NCI-H2196 (cell line): ENCODE data around the gene SCN2B.

ENCODE experiments used
- DNase-seq: peaks from one replicate; lab custom pipeline; 2025; ENCODE audit not compliant: unreplicated experiment; lab: John Stamatoyannopoulos, UW

The SCN2B gene

DNA sequence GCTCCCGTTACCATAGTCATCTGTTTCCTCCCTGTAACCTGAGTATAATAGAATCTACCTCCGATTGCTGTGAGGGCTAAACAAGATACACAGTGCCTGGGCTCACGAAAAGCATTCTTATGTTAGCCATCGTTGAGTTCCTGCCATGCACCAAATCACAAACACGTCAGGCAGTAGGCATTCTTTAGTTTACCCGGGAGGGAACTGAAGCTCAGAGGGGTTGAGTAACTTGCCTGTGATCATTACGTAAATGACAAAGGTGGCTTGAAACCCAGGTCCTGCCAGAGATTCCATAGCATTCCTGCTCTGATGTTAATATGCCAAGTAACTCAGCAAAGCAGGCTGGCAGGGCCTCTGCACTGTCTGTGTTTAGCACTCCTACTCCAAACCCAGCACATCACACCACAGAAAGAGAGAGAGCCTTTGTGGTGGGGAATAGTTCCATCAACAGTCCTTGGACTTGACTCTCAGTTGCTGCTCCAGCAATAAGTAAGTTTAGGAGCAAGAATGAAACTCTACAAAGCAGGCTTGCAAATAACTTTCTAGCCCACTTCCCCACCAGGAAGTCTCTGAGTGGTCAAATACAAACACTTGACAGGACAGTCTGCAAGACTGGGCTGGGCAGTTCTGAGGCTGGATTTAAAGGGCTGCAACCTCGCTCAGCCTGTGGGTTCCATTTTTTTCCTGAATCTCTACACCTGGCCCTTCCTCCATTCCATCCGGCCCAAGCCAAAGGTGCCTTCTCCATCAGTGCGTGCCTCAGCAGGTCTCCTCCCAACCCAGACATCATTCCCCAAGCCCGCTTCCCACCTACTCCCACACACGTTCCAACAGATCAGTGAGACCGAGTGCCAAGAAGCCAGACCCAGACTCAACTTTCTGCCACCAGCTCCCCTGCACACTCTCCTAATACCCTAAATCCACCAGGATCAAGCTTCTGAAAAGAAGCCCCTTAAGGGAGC, 1.1 kb downstream of the SCN2B start:
- no peak for DNase-seq

DNA sequence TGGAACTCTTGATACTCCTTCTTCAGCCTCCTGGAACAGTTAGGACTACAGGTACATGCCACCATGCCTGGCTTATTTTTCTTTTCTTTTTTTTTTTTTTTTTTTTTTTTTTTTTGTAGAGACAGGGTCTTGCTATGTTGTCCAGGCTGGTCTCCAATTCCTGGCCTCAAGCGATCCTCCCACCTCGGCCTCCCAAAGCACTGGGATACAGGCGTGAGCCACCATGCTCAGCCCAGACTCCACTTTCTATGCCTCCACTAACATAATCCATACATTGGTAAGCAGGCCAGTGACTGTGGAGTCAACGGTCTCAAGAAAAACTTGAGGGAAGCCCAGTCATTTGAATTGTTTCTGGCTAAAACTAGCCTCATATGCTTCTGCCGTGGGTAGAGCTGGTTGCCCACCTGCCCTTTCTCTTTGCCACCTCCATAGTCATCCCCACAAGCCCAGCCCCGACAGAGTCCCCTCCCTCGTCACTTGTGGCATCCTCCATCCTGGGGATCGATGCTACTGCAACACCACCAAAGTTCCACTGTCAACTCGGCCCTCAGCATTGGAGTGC, 2.4 kb downstream of the SCN2B start:
- no peak for DNase-seq

DNA sequence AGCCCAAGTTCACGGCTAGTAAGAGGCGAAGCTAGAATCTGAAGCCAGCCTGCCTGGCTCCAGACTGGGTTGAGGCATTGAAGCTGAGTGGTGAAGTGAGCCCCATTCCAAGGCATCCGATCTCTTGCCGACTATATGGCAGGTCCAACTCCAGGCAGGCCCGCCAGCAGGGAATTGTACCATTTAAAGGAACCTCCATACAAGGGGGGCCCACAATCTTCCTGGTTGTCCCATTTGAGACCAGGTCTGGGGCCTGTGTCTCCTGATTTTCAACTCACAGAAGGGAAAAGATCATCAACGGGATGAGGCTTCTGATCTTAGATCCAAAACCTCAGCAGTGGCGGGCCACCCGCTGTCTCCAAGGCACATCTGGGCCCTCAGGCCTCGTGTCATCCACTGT, 4.1 kb downstream of the SCN2B start:
- DNase-seq = no peak

DNA sequence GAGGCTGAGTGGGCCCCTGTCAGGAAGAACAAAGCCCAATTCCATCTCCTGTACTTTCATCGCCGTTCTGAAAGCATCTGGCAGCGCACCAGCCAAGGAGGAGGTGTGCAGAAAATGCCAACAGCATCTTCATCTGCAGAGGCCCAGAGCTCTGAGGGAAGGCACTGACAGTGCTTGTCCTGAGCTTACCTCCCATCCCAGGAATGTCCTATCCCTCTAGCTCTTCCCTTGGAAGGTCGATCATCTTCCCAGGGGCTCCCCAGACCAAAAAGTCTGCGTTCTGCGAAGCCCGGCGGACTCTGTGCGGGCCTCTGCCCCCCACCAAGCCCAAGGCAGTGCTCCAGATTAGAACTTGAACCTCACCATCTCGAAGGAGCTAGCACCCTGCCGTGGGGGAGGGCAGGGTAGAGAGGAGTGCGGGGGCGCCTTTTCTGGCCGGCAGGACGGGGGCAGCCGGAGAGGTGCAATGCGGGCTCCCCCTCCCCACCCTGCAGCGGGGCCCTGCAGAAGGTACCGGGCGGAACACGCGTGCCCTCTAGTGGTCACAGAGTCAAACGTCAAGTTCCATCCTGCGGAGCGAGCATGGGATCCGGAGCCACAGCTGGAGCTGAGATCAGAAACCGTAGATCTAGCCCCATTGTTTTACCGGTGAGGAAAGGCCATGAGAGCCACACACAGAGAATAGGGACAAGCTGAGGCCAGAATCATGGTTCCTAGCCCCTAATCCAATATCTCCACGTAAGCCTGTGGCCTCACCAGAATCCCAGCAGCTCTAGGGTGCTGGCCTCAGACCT, 5.0 kb downstream of the SCN2B start:
- DNase-seq = peak; percentile 77

DNA sequence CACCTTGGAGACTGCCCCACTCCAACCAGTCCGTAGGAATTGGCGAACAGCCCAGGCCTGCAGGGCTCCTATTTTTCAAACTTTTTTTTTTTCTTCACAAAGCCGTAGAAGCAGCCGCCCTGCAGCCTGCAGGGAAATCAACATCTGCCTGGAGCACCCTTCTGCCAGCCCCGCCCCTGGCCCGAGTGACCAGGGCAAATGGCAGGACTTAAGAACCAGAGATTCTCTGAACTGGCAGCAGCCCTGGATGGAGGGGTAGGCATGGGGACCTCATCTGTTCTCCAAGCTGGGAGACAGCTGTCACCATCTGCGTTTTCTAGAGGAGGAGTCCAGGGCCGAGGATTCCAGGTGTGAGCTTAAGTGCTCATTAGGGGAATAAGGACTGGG, 5.6 kb downstream of the SCN2B start:
- no peak for DNase-seq

DNA sequence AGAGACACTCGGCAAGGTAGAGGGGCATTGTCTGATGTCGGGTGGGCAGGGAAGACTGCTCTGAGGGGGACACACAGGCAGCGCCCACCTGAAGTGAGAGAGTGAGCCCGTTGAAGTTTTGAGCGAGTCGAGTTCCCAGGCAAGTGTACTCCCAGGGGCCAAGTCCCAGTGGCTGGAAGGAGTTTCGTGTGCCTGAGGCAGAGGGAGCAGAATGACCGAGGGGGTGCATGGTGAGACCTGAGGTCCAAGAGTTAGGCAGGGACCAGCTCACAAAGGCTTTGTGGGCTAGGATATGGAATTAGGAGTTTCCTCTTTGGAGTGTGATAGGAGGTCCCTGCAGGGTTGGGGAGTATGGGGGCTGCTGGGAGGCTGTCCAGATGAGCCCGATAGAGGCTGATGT, 6.2 kb downstream of the SCN2B start:
- no peak for DNase-seq

DNA sequence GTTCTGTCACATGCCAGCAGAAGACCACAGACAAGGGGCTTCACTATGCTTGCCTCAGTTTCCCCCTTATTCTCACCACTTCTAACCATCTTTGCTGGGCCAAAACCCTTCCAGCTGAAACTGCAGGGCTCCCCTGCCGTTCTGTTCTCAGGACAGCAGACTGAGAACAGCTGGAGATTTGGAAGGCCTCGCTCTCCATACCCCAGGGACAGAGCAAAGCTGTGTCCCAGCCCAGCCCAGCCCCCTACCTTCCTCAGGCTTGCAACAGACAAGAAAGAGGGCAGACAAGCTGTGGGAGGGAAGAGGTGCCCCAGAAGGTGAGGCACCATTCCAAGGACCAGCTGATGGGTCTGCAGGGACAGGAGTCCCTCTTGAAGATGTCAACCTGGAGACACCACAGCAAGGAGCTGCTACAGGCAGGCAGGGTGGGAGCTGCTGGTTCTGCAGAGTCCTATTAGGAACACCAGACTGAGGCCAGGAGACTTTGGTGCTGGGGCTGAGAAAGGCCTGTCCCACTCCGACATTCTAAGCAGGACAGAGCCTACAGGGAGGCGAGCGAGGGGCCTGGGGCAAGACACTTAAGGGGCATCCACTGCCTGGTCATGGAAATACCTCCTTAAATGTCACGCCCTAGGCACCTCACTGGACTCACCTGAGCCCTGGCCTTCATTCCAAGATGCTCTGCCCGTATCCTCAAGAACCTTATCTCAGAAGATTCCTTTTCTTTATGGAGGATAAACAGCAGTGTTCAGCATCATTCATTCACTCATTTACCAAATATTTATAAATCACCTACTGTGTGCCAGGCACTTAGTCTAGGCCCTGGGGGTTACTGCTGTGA, 6.9 kb downstream of the SCN2B start:
- no peak for DNase-seq

DNA sequence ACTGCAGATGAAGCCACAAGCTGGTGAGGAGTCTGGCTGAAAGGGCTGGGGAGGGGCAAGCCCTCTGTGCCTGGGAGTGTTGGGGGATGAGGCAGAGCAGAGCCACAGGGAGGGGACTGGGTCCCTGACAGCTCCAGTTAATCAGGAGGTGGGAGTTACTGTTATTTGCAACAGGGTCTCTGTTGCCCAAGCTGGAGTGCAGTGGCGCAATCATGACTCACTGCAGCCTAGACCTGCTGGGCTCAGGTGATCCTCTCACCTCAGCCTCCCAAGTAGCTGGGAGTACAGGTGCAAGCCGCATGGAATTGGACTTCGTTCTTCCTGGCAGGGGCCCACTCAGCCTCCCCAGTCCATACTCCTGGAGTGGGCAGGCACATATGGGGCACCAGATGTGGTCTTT, 7.7 kb downstream of the SCN2B start:
- DNase-seq = no peak

DNA sequence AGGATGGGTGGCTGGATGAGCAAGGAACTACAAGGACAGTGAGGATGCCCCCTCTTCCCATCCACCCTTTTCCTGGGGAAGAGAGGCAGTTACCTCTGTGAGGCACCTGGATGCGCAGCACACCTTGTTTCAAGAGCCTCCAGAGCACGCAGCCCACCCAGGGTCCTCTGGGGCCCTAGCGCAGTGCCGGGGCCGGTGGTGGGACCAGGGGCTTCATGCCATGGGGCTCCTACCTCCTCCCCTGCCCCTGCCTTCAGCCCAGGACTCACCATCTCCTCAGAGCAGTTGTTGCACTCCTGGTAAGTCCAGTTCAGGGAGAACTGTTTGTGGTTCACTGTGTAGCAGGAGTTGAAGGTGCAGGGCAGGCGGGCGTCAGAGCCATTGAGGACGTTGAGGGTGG, 8.1 kb downstream of the SCN2B start:
- DNase-seq = no peak

DNA sequence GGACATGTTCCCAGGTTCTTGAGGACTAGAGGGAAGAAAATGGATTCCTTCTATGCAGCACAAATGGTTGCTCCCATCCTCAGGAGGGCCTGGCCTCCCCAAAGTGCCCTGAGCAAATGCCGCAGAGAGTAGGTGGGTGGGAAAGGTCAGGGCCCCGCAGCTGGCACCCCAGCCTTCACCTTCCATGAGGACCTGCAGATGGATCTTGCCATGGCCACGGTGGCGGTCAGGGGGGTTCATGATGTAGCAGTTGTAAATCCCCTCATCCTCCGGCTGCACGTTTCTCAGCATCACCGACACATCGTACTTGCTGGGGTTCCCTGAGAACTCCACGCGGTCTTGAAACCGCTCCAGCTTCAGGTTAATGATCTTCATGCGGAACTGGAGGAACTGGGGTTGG, 8.5 kb downstream of the SCN2B start:
- DNase-seq = no peak

DNA sequence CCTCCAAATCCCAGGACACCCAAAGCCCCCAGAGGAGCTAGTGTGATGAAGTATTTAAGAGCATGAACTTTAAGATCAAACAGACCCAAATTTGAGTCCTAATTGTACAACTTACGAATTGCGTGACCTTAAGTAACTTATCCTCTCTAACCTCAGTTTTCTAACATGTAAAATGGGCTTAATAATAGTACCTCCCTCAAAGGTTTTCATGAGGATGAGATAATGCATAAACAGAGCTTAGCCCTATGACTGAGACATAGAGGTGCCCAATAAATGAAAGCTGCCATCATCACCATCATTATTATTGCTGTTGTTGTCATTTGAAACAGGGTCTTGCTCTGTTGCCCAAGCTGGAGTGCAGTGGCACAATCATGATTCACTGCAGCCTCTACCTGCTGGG, 9.2 kb downstream of the SCN2B start:
- DNase-seq = no peak

DNA sequence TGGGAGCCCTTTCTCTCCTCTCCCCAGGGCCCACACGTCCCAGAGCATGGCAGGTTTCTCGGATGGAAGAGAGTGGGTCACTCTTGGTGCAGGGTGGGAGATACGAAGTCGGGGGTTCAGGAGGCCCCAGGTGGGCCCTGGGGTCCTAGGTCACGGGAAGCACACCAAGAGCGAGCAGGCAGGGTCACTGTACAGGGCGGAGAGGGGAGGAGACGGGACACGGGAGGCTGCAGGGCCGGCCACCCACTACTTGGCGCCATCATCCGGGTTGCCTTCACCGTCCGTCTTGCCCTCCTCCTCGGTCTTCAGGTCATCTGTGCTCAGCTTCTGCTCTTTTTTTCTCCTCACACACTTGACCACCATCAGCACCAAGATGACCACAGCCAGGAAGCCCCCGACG, 9.8 kb downstream of the SCN2B start:
- no peak for DNase-seq

DNA sequence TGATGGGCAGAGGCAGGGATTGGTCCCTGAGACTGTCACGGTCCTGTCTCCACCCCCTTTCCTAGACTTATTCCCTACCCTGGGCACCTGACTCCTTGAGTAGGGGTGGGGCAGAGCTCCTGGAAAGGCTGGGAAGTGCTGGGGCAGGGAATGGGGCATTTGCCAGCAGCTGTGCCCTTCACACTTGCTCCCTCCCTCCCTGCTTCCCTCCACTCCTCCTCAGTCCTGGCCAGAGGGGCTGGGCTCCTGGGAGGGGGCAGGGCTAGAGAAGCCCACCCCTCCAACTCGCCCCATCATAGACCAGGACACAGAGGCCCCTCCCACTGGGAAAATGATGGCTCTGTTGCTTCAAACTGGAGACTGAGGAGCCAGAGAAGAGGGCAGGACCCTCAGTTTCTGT, 11.6 kb downstream of the SCN2B start:
- DNase-seq = no peak

DNA sequence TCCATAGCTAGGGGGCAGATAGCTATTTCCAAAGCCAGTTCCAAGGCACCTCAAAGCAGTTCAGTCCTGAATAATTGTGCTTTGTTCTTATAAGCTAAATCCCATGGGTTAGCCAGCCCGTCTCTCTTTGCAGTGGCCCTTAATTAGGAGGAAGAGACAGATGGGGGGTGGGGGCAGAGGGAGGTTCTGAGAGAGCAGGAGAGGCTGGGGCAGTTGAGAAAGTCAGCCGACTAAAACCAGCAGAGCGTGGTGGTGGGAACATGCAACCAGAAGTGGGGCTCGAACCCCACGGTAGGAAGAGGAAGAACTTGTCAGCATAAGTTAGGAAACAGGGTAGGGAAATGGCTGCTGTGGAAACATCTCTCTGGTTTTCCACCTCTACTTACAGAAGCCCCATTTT, 12.9 kb downstream of the SCN2B start:
- no peak for DNase-seq

DNA sequence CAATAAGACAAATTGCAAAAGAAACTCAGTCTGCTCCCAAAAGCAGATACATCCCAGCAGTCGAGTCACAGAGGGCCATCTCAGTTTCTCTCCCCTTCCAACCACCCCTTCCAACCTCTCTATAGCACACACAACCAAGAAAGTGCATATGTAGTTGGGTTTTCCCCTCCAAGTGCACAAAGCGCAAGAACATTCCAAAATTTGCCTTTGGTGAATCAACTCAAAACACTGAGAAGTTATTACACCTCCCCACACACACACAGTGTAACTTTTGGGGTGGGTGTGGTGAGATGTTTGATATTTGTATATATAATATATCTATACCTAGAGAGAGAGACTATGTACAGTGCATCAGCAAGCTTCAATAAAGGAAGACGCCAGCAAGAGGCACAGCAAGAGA, 13.6 kb downstream of the SCN2B start:
- DNase-seq = no peak

DNA sequence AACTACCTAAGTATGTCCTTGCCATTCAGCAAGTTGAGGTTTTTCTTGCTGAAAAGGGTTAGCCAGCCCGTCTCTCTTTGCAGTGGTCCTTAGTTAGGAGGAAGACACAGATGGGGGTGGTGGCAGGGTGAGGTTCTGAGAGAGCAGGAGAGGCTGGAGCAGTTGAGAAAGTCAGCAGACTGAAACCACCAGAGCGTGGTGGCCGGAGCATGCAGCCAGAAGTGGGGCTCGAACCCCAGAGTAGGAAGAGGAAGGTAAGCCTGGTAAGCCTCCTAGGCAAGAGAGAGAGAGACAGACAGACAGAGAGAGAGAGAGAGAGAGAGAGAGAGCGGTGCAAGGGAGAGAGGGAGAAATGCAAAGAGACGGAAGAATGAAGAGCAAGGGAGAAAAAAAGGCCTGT, 14.7 kb downstream of the SCN2B start:
- DNase-seq = no peak

DNA sequence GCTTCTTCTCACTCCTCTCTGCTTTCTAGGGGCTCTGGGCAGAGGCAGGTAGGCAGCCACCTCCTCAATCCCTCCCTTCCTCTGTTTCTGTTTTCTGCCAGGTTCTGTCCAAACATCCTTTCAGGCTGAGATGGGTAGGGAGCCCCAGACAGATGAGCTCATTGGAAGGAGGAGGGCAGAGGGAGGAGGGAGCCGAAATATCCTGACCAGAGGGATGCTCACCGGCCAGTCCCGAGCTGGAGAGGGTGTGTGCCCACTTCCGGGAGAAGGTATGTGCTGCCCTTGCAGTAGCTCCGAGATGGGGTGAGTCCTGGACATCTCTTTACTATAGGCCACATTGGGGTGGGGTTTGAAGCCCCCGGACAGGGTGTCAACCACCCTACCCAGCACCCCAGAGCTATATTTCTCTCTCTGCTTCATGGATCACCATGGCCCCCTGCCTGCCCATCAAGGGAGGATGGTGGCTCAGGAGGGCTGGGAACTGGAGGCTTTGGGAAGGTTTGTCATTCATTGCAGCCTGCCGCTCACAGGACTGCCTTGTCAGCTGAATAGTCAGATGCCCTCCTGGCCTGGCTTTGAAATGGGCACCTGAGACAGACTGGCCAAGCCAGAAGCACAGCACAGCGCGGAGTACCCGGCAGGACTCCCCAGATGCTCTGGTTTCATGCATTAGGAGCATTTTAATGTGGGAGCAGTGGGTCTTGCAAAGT, 19.1 kb downstream of the SCN2B start:
- DNase-seq = no peak

DNA sequence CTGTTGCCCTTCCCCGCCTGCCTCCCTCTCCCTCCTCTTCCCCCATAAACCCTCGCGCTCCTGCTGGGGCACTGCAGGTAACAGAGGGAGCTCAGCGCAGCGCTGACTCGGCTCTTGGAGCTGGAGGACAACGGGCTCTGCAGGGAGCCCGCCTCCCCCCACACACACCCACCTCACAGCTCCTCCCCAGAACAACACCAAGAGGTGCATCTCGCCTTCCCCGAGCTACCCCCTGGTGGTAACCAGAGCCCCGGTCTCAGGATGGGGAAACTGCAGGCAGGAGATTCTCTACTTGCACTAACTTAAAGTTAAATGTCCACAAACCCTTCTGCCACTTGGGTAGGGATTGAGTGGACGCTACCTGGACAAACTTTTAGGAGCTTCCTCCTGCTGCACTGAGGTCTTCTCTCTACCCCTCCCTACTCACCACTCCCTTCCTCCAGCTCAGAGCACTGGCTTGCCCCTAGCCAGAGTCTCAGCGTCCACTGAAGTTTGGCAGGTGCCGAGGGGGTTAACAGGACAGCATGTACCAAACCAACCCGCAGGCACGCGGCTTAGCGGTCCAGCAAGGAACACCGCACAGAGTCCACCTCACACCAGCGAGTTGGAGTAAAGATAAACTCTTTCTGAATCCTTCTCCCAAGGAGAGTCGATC, 19.8 kb downstream of the SCN2B start:
- no peak for DNase-seq

DNA sequence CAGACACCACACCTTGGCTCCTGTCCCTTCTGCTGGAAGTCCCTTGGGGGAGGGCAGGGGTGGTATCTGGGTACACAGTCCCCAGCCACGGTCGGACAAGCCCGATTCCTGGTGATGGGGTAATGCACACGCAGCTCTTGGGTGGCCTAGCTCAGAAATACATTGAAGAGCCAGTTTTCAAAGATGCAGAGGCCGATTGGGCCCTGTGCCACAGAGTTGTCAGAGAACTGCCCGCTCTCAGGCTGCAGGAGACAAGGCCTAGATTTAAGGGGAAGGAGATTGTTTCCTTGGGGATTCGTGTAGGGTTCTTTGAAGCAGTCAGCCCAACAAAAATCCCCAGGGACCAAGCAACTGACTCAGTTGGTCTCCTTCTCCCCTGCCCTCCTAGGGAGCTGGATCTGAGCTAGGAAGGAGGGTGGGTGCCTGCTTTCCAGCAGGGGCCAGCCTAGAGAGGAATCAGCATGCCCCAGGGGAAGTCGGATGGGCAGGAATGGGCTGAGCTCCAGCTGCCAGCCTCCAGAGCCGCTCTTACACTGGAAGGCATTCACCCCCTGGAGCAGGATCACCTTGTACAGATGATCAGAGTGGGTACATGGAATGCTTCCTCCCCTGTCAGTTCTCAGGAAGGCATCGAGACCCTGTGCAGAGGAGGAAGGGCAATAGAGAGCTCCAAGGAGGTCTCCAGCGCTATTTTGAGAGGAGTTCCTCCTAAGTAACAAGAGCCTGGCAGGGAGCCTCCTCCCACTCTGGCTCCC, 20.5 kb downstream of the SCN2B start:
- no peak for DNase-seq
